ENCODE data around the gene MTHFD2. TPM values are rescaled to one million over a fixed set of nuclear protein-coding genes. Genes with fewer than 3 reads are reported as not detected.

The MTHFD2 gene
- total and polyA plus RNA-seq, 2 donors (not counting 1 experiment from before 2014, with no cell fraction given): 9.5 to 18.0 TPM

GRCh38 chr2:74179063-74179865 is 19.2 kb upstream of the MTHFD2 start:
- H3K27me3 ChIP-seq (replicated peaks in 1 of 4; ENCODE audit: control extremely low read depth in 1 of 4, control insufficient read depth in 3 of 4, insufficient read depth in 4 of 4, low read length in 3 of 4): no peaks in the 10 kb centered on the region
- H3K9me3 ChIP-seq (ENCODE audit: control extremely low read depth in 1 of 3, control insufficient read depth in 2 of 3, insufficient read depth in 1 of 3, low read length in 2 of 3): peaks cover 0 to 13% (median 0%) of the 10 kb centered on the region in 3 donors
- ChIA-PET POLR2A (interaction anchor here (0.6 to 6.5 kb wide), 14 partner anchors 20 to 442 kb away, joined by 3 to 120 read pairs (median 6); partner anchors contain the start of genes C2orf81, MTHFD2, TPRKB and WDR54), CTCF (interaction anchor here (0.7 to 6.7 kb wide), 14 partner anchors 10 to 356 kb away, joined by 3 to 132 read pairs (median 8); partner anchors contain the start of genes BOLA3 and MTHFD2)
- Mint-ChIP-seq H3K27ac (peak overlapping the region; percentile 99), H3K9me3 (ENCODE audit: insufficient read depth) (no peaks in the 10 kb centered on the region), H3K4me3 (peak overlapping the region; percentile 86), H3K27me3 (no peaks in the 10 kb centered on the region), H3K4me1 (peaks cover 55% of the 10 kb centered on the region)
- peaks cover 46% of the 10 kb centered on the region for H3K79me2 ChIP-seq (ENCODE audit: control insufficient read depth, insufficient read depth, low read length)
- H3K4me3 ChIP-seq (ENCODE audit: control extremely low read depth in 1 of 5, extremely low read depth in 1 of 5, insufficient read depth in 1 of 5, low read depth in 2 of 5, low read length in 4 of 5): peak overlapping the region; percentile 70 to 95 (median 80)
- ATAC-seq (ENCODE audit: low read depth) (peak; percentile 6), DNase-seq (no peak)
- WGBS (ENCODE audit: insufficient coverage): 44% methylated on average over 15 of the region's 25 CpGs
- peak overlapping the region; percentile 73 for H2AFZ ChIP-seq (ENCODE audit: insufficient read depth, low read depth, low read length, poor library complexity, severe bottlenecking)
- H3K36me3 ChIP-seq (replicated peaks in 1 of 2; ENCODE audit: control extremely low read depth in 1 of 2, control insufficient read depth in 1 of 2, extremely low read depth in 1 of 2, insufficient read depth in 2 of 2, low read length in 1 of 2): no peaks in the 10 kb centered on the region
- H3K4me2 ChIP-seq (replicated peaks; ENCODE audit: low read depth, low read length, poor library complexity, severe bottlenecking): peak overlapping the region; percentile 82
- H4K20me1 ChIP-seq (ENCODE audit: control insufficient read depth, insufficient read depth, low read length, poor library complexity, severe bottlenecking): peaks cover 43% of the 10 kb centered on the region
- TF ChIP-seq CTCF (IDR thresholded peaks at IDR 0.05) (peak; percentile 74), EZH2 (IDR thresholded peaks at IDR 0.05; ENCODE audit: borderline replicate concordance, insufficient read depth, low read depth, low read length, poor library complexity, severe bottlenecking) (no peak)
- peak overlapping the region; percentile 98 for H3K9ac ChIP-seq (ENCODE audit: low read length)
- intact Hi-C loops (cut with micrococcal nuclease): loop anchor here (2.0 to 5.0 kb wide), 4 partner anchors 30 to 278 kb away; partner anchors contain the start of genes INO80B and WBP1
- peaks cover 59 to 70% of the 10 kb centered on the region in 2 donors for H3K4me1 ChIP-seq (ENCODE audit: control insufficient read depth in 2 of 2, insufficient read depth in 2 of 2, low read length in 2 of 2)
- peak overlapping the region; percentile 69 to 97 for H3K27ac ChIP-seq (ENCODE audit: low read length in 2 of 2)
